PC-3 (cell line): ENCODE data around the gene UBE2Q1. TPM values are rescaled to one million over a fixed set of nuclear protein-coding genes. Genes with fewer than 3 reads are reported as not detected.

Experiments used
- ATAC-seq: fragments of 200-7000 bp; cut with Tn5 transposase; 2 replicates; pipeline ENCODE4 v1.9.1; 2020; ENCODE audit warnings: mild to moderate bottlenecking, moderate library complexity
- BruUV-seq: library from RNA; stranded (reverse); fragments of 400-500 nt; replicated peaks from 2 replicates; lab custom pipeline; 2021; lab: Mats Ljungman, UMichigan
- CTCF ChIA-PET: fragments of 300-600 bp; sonication (Branson Sonifier 250); formaldehyde crosslinking; loops from one replicate; lab custom pipeline; 2022; ENCODE audit warnings: antibody characterized with exemption; lab: Charles Lee
- POLR2A ChIA-PET: fragments of 300-600 bp; sonication (Branson Sonifier 250); formaldehyde crosslinking; loops from one replicate; lab custom pipeline; 2022; ENCODE audit warnings: antibody characterized with exemption; ENCODE audit not compliant: unreplicated experiment; lab: Charles Lee
- DNase-seq: peaks from one replicate; pipeline ENCODE4 v3.0.0-alpha.2; 2015
- H2AFZ ChIP-seq: fragments of 300-600 bp; sonication (generic); 2 replicates; pipeline ENCODE4 v1.6.0; 2016; ENCODE audit warnings: antibody characterized with exemption, low read length
- H3F3A ChIP-seq: fragments of 300-600 bp; sonication (generic); one replicate; pipeline ENCODE4 v1.6.0; 2017; ENCODE audit warnings: antibody characterized with exemption, low read length, control low read depth, mild to moderate bottlenecking; ENCODE audit not compliant: unreplicated experiment
- H3K27ac ChIP-seq: fragments of 300-600 bp; sonication (generic); 2 replicates; pipeline ENCODE4 v1.5.1; 2016; ENCODE audit warnings: mild to moderate bottlenecking, low read length
- H3K27me3 ChIP-seq: fragments of 300-600 bp; sonication (generic); 2 replicates; pipeline ENCODE4 v1.6.1; 2016; ENCODE audit warnings: low read length, mixed read lengths
- H3K36me3 ChIP-seq: fragments of 300-600 bp; sonication (generic); 2 replicates; pipeline ENCODE4 v1.6.1; 2016; ENCODE audit warnings: low read depth, mixed run types, low read length, mixed read lengths
- H3K4me1 ChIP-seq: fragments of 300-600 bp; sonication (generic); 2 replicates; pipeline ENCODE4 v1.5.1; 2016; ENCODE audit warnings: low read length; ENCODE audit not compliant: insufficient read depth
- H3K4me2 ChIP-seq: fragments of 300-600 bp; sonication (generic); 2 replicates; pipeline ENCODE4 v1.6.0; 2016; ENCODE audit warnings: low read length
- H3K4me3 ChIP-seq: fragments of 300-600 bp; sonication (generic); 2 replicates; pipeline ENCODE4 v1.5.1; 2016; ENCODE audit warnings: mild to moderate bottlenecking, low read length, mixed read lengths
- H3K79me2 ChIP-seq: fragments of 300-600 bp; sonication (generic); 2 replicates; pipeline ENCODE4 v1.6.1; 2017; ENCODE audit warnings: low read length, mixed read lengths
- H3K9ac ChIP-seq: fragments of 300-600 bp; sonication (generic); 2 replicates; pipeline ENCODE4 v1.6.0; 2016; ENCODE audit warnings: mild to moderate bottlenecking, low read length
- H3K9me2 ChIP-seq: fragments of 300-600 bp; sonication (generic); replicated peaks from 2 replicates; pipeline ENCODE4 v1.6.1; 2016; ENCODE audit warnings: mixed run types, low read length, mixed read lengths
- H3K9me3 ChIP-seq: fragments of 300-600 bp; sonication (generic); 2 replicates; pipeline ENCODE4 v1.6.1; 2016; ENCODE audit warnings: low read length, mixed read lengths
- H4K20me1 ChIP-seq: fragments of 300-600 bp; sonication (generic); 2 replicates; pipeline ENCODE4 v1.6.1; 2016; ENCODE audit warnings: low read length, mixed read lengths
- CTCF ChIP-seq: fragments of 300-600 bp; sonication (generic); conservative IDR thresholded peaks from 2 replicates; pipeline ENCODE4 v1.5.1; 2017; ENCODE audit warnings: antibody characterized with exemption, low read depth, mild to moderate bottlenecking, low read length
- EZH2 ChIP-seq: fragments of 300-600 bp; sonication (generic); IDR thresholded peaks from one replicate; pipeline ENCODE4 v1.6.1; 2017; ENCODE audit warnings: antibody characterized with exemption, mild to moderate bottlenecking, low read length; ENCODE audit not compliant: unreplicated experiment
- EZH2phosphoT487 ChIP-seq: fragments of 300-600 bp; sonication (generic); IDR thresholded peaks from 2 replicates; pipeline ENCODE4 v1.6.1; 2018; ENCODE audit warnings: mild to moderate bottlenecking, antibody characterized with exemption, low read length, borderline replicate concordance
- intact Hi-C: fragments of 100-400 bp; cut with micrococcal nuclease; formaldehyde crosslinking; loops from 2 replicates; pipeline ENCODE4 v1.9.0; 2023
- total RNA-seq: library from RNA; depleted of rRNA; stranded (reverse); fragments of >200 nt; gene quantifications from 2 replicates; pipeline ENCODE4 v1.2.3, GENCODE V29; 2014

UBE2Q1 gene
- total RNA-seq, 1 experiment from 2014 or later: 40.0 TPM

GRCh38 chr1:154539486-154540483 lies 18.7 kb downstream of the UBE2Q1 start:
- H3K36me3 ChIP-seq: no peaks in the 10 kb centered on the region
- H2AFZ ChIP-seq: no peak overlapping the region
- intact Hi-C loops: loop anchor here (10.0 kb wide), 1 partner anchor 135 kb away; the partner anchor contains the start of gene IL6R
- TF ChIP-seq CTCF: no peak
- no peak for TF ChIP-seq EZH2
- no peak for TF ChIP-seq EZH2phosphoT487
- no TSS peak for BruUV-seq
- ChIA-PET POLR2A (no interaction called here), CTCF (no interaction called here)
- H3K9ac ChIP-seq: no peak overlapping the region
- no peak overlapping the region for H3K27ac ChIP-seq
- H3K9me2 ChIP-seq: no peaks in the 10 kb centered on the region
- no peaks in the 10 kb centered on the region for H3K4me1 ChIP-seq
- ATAC-seq (no peak), DNase-seq (no peak)
- no peaks in the 10 kb centered on the region for H3K9me3 ChIP-seq
- H3K27me3 ChIP-seq: peaks cover 55% of the 10 kb centered on the region
- no peaks in the 10 kb centered on the region for H3F3A ChIP-seq
- H3K4me2 ChIP-seq: no peak overlapping the region
- H3K79me2 ChIP-seq: no peaks in the 10 kb centered on the region
- H4K20me1 ChIP-seq: no peaks in the 10 kb centered on the region
- H3K4me3 ChIP-seq: no peak overlapping the region

DNA sequence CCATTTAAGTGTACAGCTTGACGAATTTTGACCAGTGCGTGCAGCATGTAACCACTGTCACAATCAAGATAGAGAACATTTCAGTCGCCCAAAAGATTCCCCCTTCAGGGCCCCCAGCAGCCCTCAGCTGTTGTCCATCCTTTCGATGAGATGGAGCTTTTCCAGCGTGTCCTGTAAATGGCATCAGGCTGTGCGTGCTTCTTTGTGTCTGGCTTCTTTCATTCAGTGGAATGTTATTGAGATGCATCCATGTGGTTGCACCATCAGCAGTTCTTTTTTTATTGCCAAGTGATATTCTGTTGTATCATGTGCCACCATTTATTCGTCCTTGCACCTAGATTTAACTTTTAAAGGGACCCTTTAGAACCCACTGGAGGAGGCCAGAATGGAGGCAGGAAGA lies 21.9 kb downstream of the UBE2Q1 start:
- ATAC-seq (no peak), DNase-seq (no peak)
- H3K4me3 ChIP-seq: no peak overlapping the region
- H3K4me1 ChIP-seq: no peaks in the 10 kb centered on the region
- no peaks in the 10 kb centered on the region for H3F3A ChIP-seq
- POLR2A ChIA-PET: no interaction called here
- H3K4me2 ChIP-seq: no peak overlapping the region
- no peak overlapping the region for H3K9ac ChIP-seq
- no peaks in the 10 kb centered on the region for H3K9me3 ChIP-seq
- H3K27me3 ChIP-seq: peaks cover 47% of the 10 kb centered on the region
- TF ChIP-seq EZH2 (no peak), CTCF (no peak), EZH2phosphoT487 (no peak)
- no peaks in the 10 kb centered on the region for H3K9me2 ChIP-seq
- H3K79me2 ChIP-seq: no peaks in the 10 kb centered on the region
- H2AFZ ChIP-seq: no peak overlapping the region
- CTCF ChIA-PET: no interaction called here
- no peaks in the 10 kb centered on the region for H4K20me1 ChIP-seq
- no TSS peak for BruUV-seq
- intact Hi-C loops: loop anchor here (10.0 kb wide), 1 partner anchor 132 kb away; the partner anchor contains the start of gene IL6R
- H3K36me3 ChIP-seq: no peaks in the 10 kb centered on the region
- H3K27ac ChIP-seq: no peak overlapping the region
